ENCODE measurements around the gene CHST11. TPM values are rescaled to one million over a fixed set of nuclear protein-coding genes. Genes with fewer than 3 reads are reported as not detected.

CHST11 gene
- polyA plus RNA-seq, 4 donors: 7.1 to 8.3 (median 7.7) TPM

- DNase-seq (ENCODE audit: low read depth in 4 of 4, low spot score in 3 of 4): no peak
These were observed 2.7 kb downstream of the CHST11 start for GRCh38 chr12:104459368-104459909.

- DNase-seq (ENCODE audit: low read depth in 4 of 4, low spot score in 3 of 4): no peak
These were observed 3.4 kb downstream of the CHST11 start for GRCh38 chr12:104460041-104460719.

- DNase-seq (ENCODE audit: low read depth in 4 of 4, low spot score in 3 of 4): no peak
These were observed 4.4 kb downstream of the CHST11 start for GRCh38 chr12:104460973-104461698.

GRCh38 chr12:104462325-104462724, 5.6 kb downstream of the CHST11 start:
- no peak for DNase-seq (ENCODE audit: low read depth in 4 of 4, low spot score in 3 of 4)

- DNase-seq (ENCODE audit: low read depth in 4 of 4, low spot score in 3 of 4): no peak
These were observed 6.2 kb downstream of the CHST11 start for GRCh38 chr12:104462931-104463339.

- DNase-seq (ENCODE audit: low read depth in 4 of 4, low spot score in 3 of 4): no peak
These were observed 6.6 kb downstream of the CHST11 start for GRCh38 chr12:104463368-104463767.

- no peak for DNase-seq (ENCODE audit: low read depth in 4 of 4, low spot score in 3 of 4)
These were observed 8.2 kb downstream of the CHST11 start for GRCh38 chr12:104464899-104465298.

- no peak for DNase-seq (ENCODE audit: low read depth in 4 of 4, low spot score in 3 of 4)
These were observed 10.1 kb downstream of the CHST11 start for GRCh38 chr12:104466709-104467345.

- no peak for DNase-seq (ENCODE audit: low read depth in 4 of 4, low spot score in 3 of 4)
These were observed 10.6 kb downstream of the CHST11 start for GRCh38 chr12:104467346-104467837.

- DNase-seq (ENCODE audit: low read depth in 4 of 4, low spot score in 3 of 4): no peak
These were observed 11.6 kb downstream of the CHST11 start for GRCh38 chr12:104468371-104468770.

GRCh38 chr12:104469066-104469465, 12.3 kb downstream of the CHST11 start:
- DNase-seq (ENCODE audit: low read depth in 4 of 4, low spot score in 3 of 4): no peak

- DNase-seq (ENCODE audit: low read depth in 4 of 4, low spot score in 3 of 4): no peak
These were observed 12.8 kb downstream of the CHST11 start for GRCh38 chr12:104469523-104469922.

- DNase-seq (ENCODE audit: low read depth in 4 of 4, low spot score in 3 of 4): no peak
These were observed 13.8 kb downstream of the CHST11 start for GRCh38 chr12:104470521-104470920.

GRCh38 chr12:104471336-104471735, 14.6 kb downstream of the CHST11 start:
- DNase-seq (ENCODE audit: low read depth in 4 of 4, low spot score in 3 of 4): no peak

GRCh38 chr12:104472748-104473147, 16.0 kb downstream of the CHST11 start:
- no peak for DNase-seq (ENCODE audit: low read depth in 4 of 4, low spot score in 3 of 4)

- DNase-seq (ENCODE audit: low read depth in 4 of 4, low spot score in 3 of 4): no peak
These were observed 16.7 kb downstream of the CHST11 start for GRCh38 chr12:104473374-104473983.

GRCh38 chr12:104475271-104475670, 18.5 kb downstream of the CHST11 start:
- no peak for DNase-seq (ENCODE audit: low read depth in 4 of 4, low spot score in 3 of 4)

GRCh38 chr12:104477510-104478390, 21.0 kb downstream of the CHST11 start:
- no peak for DNase-seq (ENCODE audit: low read depth in 4 of 4, low spot score in 3 of 4)

GRCh38 chr12:104478396-104479122, 21.8 kb downstream of the CHST11 start:
- DNase-seq (ENCODE audit: low read depth in 4 of 4, low spot score in 3 of 4): no peak

Data from right renal pelvis (tissue), 4 donors.